Stomach (tissue), 9 donors: ENCODE results near the gene NELFB. TPM values are rescaled to one million over a fixed set of nuclear protein-coding genes. Genes with fewer than 3 reads are reported as not detected.

Experiments used
- DNase-seq, 2 donors: peaks; one replicate each; pipeline versions ENCODE4 v3.0.0 to v3.0.0-alpha.2; 2013 to 2019
- H3K27ac ChIP-seq, 5 donors: fragments of 200-600 bp in 4 of 5; sonication (generic) in 4 of 5; one replicate each; pipeline ENCODE4 v1.5.1; 2013 to 2019; ENCODE audit warnings: mild to moderate bottlenecking in 1 of 5, moderate library complexity in 1 of 5
- H3K27me3 ChIP-seq, 3 donors: fragments of 200-600 bp; sonication (generic); one replicate each; pipeline ENCODE4 v1.5.1; 2017 to 2019; ENCODE audit warnings: mixed run types in 1 of 3
- H3K36me3 ChIP-seq, 4 donors: fragments of 200-600 bp; sonication (generic); 1 replicate in 3 of 4; 2 replicates in 1 of 4; pipeline ENCODE4 v1.5.1; 2016 to 2019
- H3K4me1 ChIP-seq, 4 donors: fragments of 200-600 bp; sonication (generic); one replicate each; pipeline ENCODE4 v1.5.1; 2016 to 2019
- H3K4me3 ChIP-seq, 4 donors: fragments of 200-600 bp; sonication (generic) in 3 of 4; one replicate each; pipeline ENCODE4 v1.5.1; 2016 to 2019; ENCODE audit warnings: mild to moderate bottlenecking in 1 of 4
- H3K9me3 ChIP-seq, 4 donors: fragments of 200-600 bp; sonication (generic); one replicate each; pipeline ENCODE4 v1.5.1; 2016 to 2019
- CTCF ChIP-seq, 7 experiments: fragments of 450-650 bp in 4 of 7; fragments of 200-600 bp in 3 of 7; sonication (generic) in 3 of 7; IDR thresholded peaks; one replicate each; pipeline ENCODE4 v1.5.1; 2016 to 2019; ENCODE audit warnings: antibody characterized with exemption in 7 of 7, control low read depth in 2 of 7, mild to moderate bottlenecking in 1 of 7
- EP300 ChIP-seq: sonication (generic); formaldehyde crosslinking; IDR thresholded peaks from one replicate; pipeline ENCODE4 v1.6.1; 2017; ENCODE audit warnings: antibody characterized with exemption
- POLR2A ChIP-seq, 4 donors: fragments of 450-650 bp; IDR thresholded peaks; one replicate each; pipeline ENCODE4 v1.6.1; 2016; ENCODE audit warnings: antibody characterized with exemption in 4 of 4, control low read depth in 2 of 4, mild to moderate bottlenecking in 1 of 4, moderate library complexity in 1 of 4
- POLR2AphosphoS5 ChIP-seq, 3 donors: sonication (generic); formaldehyde crosslinking; IDR thresholded peaks; one replicate each; pipeline ENCODE4 v1.6.1; 2016; ENCODE audit warnings: antibody characterized with exemption in 3 of 3
- WGBS, 5 donors: extraction: QIAGEN DNeasy Blood & Tissue Kit in 3 of 5; methylation state at CpG; one replicate each; pipeline versions ENCODE4 v1.1.5 to v1.1.7; 2013 to 2018; 5-methylcytosine and 5-hydroxymethylcytosine counted together
- intact Hi-C: fragments of 100-400 bp; cut with DNase I; formaldehyde crosslinking; loops from one replicate; pipeline ENCODE4 v1.15.1; 2023; ENCODE audit warnings: low total_unique reads
- polyA plus RNA-seq, 3 donors: library from polyadenylated mRNA; stranded (reverse); fragments of 200-250 nt; gene quantifications; one replicate each; pipeline ENCODE4 v1.2.3, GENCODE V29; 2013
- total RNA-seq, 5 donors: library from RNA; depleted of rRNA; stranded (reverse); fragments of >200 nt; gene quantifications; one replicate each; pipeline versions ENCODE4 v1.1.0 to v1.2.3, GENCODE V29; 2014 to 2016
- donor health status: healthy with polysubstance abuse.
- donor health status: Bipolar disorder and iron deficiency.
- donor health status: healthy.

NELFB gene
- total and polyA plus RNA-seq, 8 donors, result 11.2 to 134 (median 36.1) TPM

GRCh38 chr9:137310189-137311052 is 55.3 kb downstream of the NELFB start:
- Histone ChIP-seq H3K9me3 (no peaks in the 10 kb centered on the region), H3K4me3 (no peak overlapping the region), H3K4me1 (peaks cover 47 to 70% (median 53%) of the 10 kb centered on the region in 4 donors), H3K27ac (peak overlapping the region; percentile 74 to 86 (median 83)), H3K36me3 (no peaks in the 10 kb centered on the region), H3K27me3 (peaks cover 0 to 36% (median 28%) of the 10 kb centered on the region in 3 donors)
- 62 to 75% (median 68%) methylated on average over 19 to 20 of the region's 20 CpGs for WGBS, 5 donors
- TF ChIP-seq CTCF (IDR thresholded peaks at IDR 0.05), result no peak
- TF ChIP-seq POLR2AphosphoS5 (IDR thresholded peaks at IDR 0.05), result no peak
- no peak for TF ChIP-seq EP300
- TF ChIP-seq POLR2A (IDR thresholded peaks at IDR 0.05), result no peak
- DNase-seq, result peak in 1 of 2 donors; percentile 79
- intact Hi-C loops, result no loop called here

GRCh38 chr9:137311171-137311985 is 56.3 kb downstream of the NELFB start:
- no peaks in the 10 kb centered on the region for H3K9me3 ChIP-seq
- peaks cover 47 to 70% (median 53%) of the 10 kb centered on the region in 4 donors for H3K4me1 ChIP-seq
- H3K27ac ChIP-seq, result peak overlapping the region; percentile 77 to 86 (median 84)
- intact Hi-C loops, result no loop called here
- H3K4me3 ChIP-seq, result no peak overlapping the region
- no peak for TF ChIP-seq POLR2A (IDR thresholded peaks at IDR 0.05)
- peak in 2 of 3 donors; percentile 46 to 52 for TF ChIP-seq POLR2AphosphoS5 (IDR thresholded peaks at IDR 0.05)
- no peaks in the 10 kb centered on the region for H3K36me3 ChIP-seq
- H3K27me3 ChIP-seq, result peaks cover 0 to 36% (median 27%) of the 10 kb centered on the region in 3 donors
- peak; percentile 90 to 95 for DNase-seq
- WGBS, 5 donors, result 20 to 79% (median 45%) methylated on average over 1 to 27 of the region's 27 CpGs

GRCh38 chr9:137311986-137312851 is 57.1 kb downstream of the NELFB start:
- intact Hi-C loops, result no loop called here
- H3K36me3 ChIP-seq, result no peaks in the 10 kb centered on the region
- H3K4me3 ChIP-seq, result no peak overlapping the region
- peak overlapping the region; percentile 77 to 86 (median 84) for H3K27ac ChIP-seq
- H3K27me3 ChIP-seq, result peaks cover 0 to 36% (median 23%) of the 10 kb centered on the region in 3 donors
- H3K9me3 ChIP-seq, result no peaks in the 10 kb centered on the region
- peak in 1 of 2 donors; percentile 39 for DNase-seq
- peaks cover 42 to 68% (median 50%) of the 10 kb centered on the region in 4 donors for H3K4me1 ChIP-seq
- TF ChIP-seq EP300 (no peak), POLR2A (IDR thresholded peaks at IDR 0.05) (no peak), CTCF (IDR thresholded peaks at IDR 0.05) (no peak), POLR2AphosphoS5 (IDR thresholded peaks at IDR 0.05) (no peak)
- WGBS, 5 donors, result 48 to 64% (median 50%) methylated on average over 6 to 28 of the region's 28 CpGs

- intact Hi-C loops, result no loop called here
- Histone ChIP-seq H3K9me3 (no peaks in the 10 kb centered on the region), H3K27me3 (peaks cover 0 to 36% (median 16%) of the 10 kb centered on the region in 3 donors), H3K4me1 (peaks cover 35 to 61% (median 45%) of the 10 kb centered on the region in 4 donors), H3K36me3 (no peaks in the 10 kb centered on the region), H3K4me3 (no peak overlapping the region), H3K27ac (peak overlapping the region in 4 of 5 donors; percentile 77 to 86 (median 84))
- 84 to 89% (median 88%) methylated on average over 3 to 6 of the region's 6 CpGs for WGBS, 5 donors
- DNase-seq, result peak in 1 of 2 donors; percentile 15
- TF ChIP-seq POLR2AphosphoS5 (IDR thresholded peaks at IDR 0.05) (no peak), POLR2A (IDR thresholded peaks at IDR 0.05) (no peak), CTCF (IDR thresholded peaks at IDR 0.05) (no peak), EP300 (no peak)
Measured at GRCh38 chr9:137312852-137313325, 57.8 kb downstream of the NELFB start.
